Inferior parietal cortex (tissue), 1 donor: Measurements from ENCODE around the gene FBXW2.
"Not testable (repeated sequence)": the region's sequence is repeated elsewhere in the genome, so short reads cannot be mapped to it uniquely, and the experiment has no call there.

ENCODE experiments used
- DNase-seq: peaks from one replicate; pipeline ENCODE4 v3.0.0-alpha.2; 2016; ENCODE audit errors: extremely low spot score

The FBXW2 gene

GRCh38 chr9:120779227-120779626 lies 14.0 kb downstream of the FBXW2 start:
- no peak for DNase-seq

GRCh38 chr9:120778758-120779157 lies 14.5 kb downstream of the FBXW2 start:
- no peak for DNase-seq

- DNase-seq: no peak
Observed at GRCh38 chr9:120777229-120777628, 16.0 kb downstream of the FBXW2 start.

GRCh38 chr9:120776788-120777187 lies 16.4 kb downstream of the FBXW2 start:
- no peak for DNase-seq

- no peak for DNase-seq
Observed at GRCh38 chr9:120775859-120776258, 17.4 kb downstream of the FBXW2 start.

- no peak for DNase-seq
Observed at GRCh38 chr9:120774719-120775118, 18.5 kb downstream of the FBXW2 start.

GRCh38 chr9:120773256-120773655 lies 20.0 kb downstream of the FBXW2 start:
- DNase-seq: no peak

GRCh38 chr9:120770931-120771330 lies 22.3 kb downstream of the FBXW2 start:
- DNase-seq: no peak

- no peak for DNase-seq
Observed at GRCh38 chr9:120768886-120769285, 24.3 kb downstream of the FBXW2 start.

GRCh38 chr9:120768247-120768646 lies 25.0 kb downstream of the FBXW2 start:
- no peak for DNase-seq

GRCh38 chr9:120767451-120767850 lies 25.8 kb downstream of the FBXW2 start:
- DNase-seq: no peak

- DNase-seq: no peak
Observed at GRCh38 chr9:120765910-120766425, 27.2 kb downstream of the FBXW2 start.

- DNase-seq: no peak
Observed at GRCh38 chr9:120764476-120764875, 28.7 kb downstream of the FBXW2 start.

- peak; percentile 8 for DNase-seq
Observed at GRCh38 chr9:120761006-120761405, 32.2 kb downstream of the FBXW2 start.

GRCh38 chr9:120759755-120760400 lies 33.3 kb downstream of the FBXW2 start:
- no peak for DNase-seq

GRCh38 chr9:120758544-120758943 lies 34.7 kb downstream of the FBXW2 start:
- no peak for DNase-seq

GRCh38 chr9:120757026-120757913 lies 35.9 kb downstream of the FBXW2 start:
- DNase-seq: no peak

GRCh38 chr9:120756531-120756930 lies 36.7 kb downstream of the FBXW2 start:
- DNase-seq: no peak

- peak; percentile 89 for DNase-seq
Observed at GRCh38 chr9:120755810-120756434, 37.3 kb downstream of the FBXW2 start.

GRCh38 chr9:120755044-120755443 lies 38.2 kb downstream of the FBXW2 start:
- DNase-seq: no peak

- DNase-seq: no peak
Observed at GRCh38 chr9:120750421-120750820, 42.8 kb downstream of the FBXW2 start.

- DNase-seq: not testable (repeated sequence)
Observed at GRCh38 chr9:120746366-120746765, 46.9 kb downstream of the FBXW2 start.
